Activated T-cell treated with anti-CD3 and anti-CD28 coated beads, Interleukin-2, amount 50 U/mL, for 72 hours (primary cell): ENCODE measurements around the gene ITIH1. TPM values are rescaled to one million over a fixed set of nuclear protein-coding genes. Genes with fewer than 3 reads are reported as not detected.
A peak's percentile ranks its signal among the peaks of the same experiment; 100 is the strongest.

Source experiments
- ATAC-seq, 2 donors: fragments of 150-1000 bp; cut with Tn5 transposase; replicated peaks in 1 of 2; 2 replicates each; pipeline ENCODE4 v1.10.0; 2021; ENCODE audit warnings: moderate library complexity in 2 of 2, mild to moderate bottlenecking in 1 of 2
- DNase-seq, 2 donors: peaks; one replicate each; pipeline ENCODE4 v3.0.0; 2021 to 2022; ENCODE audit warnings: mixed read lengths in 1 of 2
- H3K27ac Mint-ChIP-seq: one replicate; pipeline ENCODE4 v1.8.0; 2022; ENCODE audit warnings: mild to moderate bottlenecking, moderate library complexity, mixed read lengths
- H3K27me3 Mint-ChIP-seq: one replicate; pipeline ENCODE4 v1.8.0; 2022; ENCODE audit warnings: low read depth, mixed read lengths
- H3K36me3 Mint-ChIP-seq, 2 donors: one replicate each; pipeline ENCODE4 v1.8.0; 2022; ENCODE audit warnings: mixed read lengths in 2 of 2, mild to moderate bottlenecking in 1 of 2; ENCODE audit not compliant: insufficient read depth in 2 of 2
- H3K4me1 Mint-ChIP-seq: one replicate; pipeline ENCODE4 v1.8.0; 2022; ENCODE audit warnings: low read depth, mixed read lengths
- H3K4me3 Mint-ChIP-seq, 2 donors: one replicate each; pipeline ENCODE4 v1.8.0; 2022; ENCODE audit warnings: mild to moderate bottlenecking in 2 of 2, mixed read lengths in 2 of 2, moderate library complexity in 2 of 2
- H3K9me3 Mint-ChIP-seq, 2 donors: one replicate each; pipeline ENCODE4 v1.8.0; 2022; ENCODE audit warnings: mixed read lengths in 2 of 2
- total RNA-seq, 2 donors: library from RNA; stranded (reverse); gene quantifications; one replicate each; pipeline ENCODE4 v1.2.3, GENCODE V29; 2022

The ITIH1 gene
- total RNA-seq, 2 donors from 2014 or later, result not detected

GRCh38 chr3:52820736-52821135 lies 43.3 kb downstream of the ITIH1 start:
- peak in 1 of 2 donors; percentile 42 for ATAC-seq
- Mint-ChIP-seq H3K27ac (no peak overlapping the region), H3K4me3 (no peak overlapping the region), H3K4me1 (no peaks in the 10 kb centered on the region), H3K9me3 (no peaks in the 10 kb centered on the region), H3K27me3 (no peaks in the 10 kb centered on the region), H3K36me3 (no peaks in the 10 kb centered on the region)
- peak; percentile 26 to 38 for DNase-seq

GRCh38 chr3:52822363-52822762 lies 45.0 kb downstream of the ITIH1 start:
- Mint-ChIP-seq H3K27ac (no peak overlapping the region), H3K36me3 (no peaks in the 10 kb centered on the region), H3K9me3 (no peaks in the 10 kb centered on the region), H3K4me3 (no peak overlapping the region), H3K27me3 (no peaks in the 10 kb centered on the region), H3K4me1 (no peaks in the 10 kb centered on the region)
- DNase-seq (no peak), ATAC-seq (no peak)

GRCh38 chr3:52824037-52824436 lies 46.6 kb downstream of the ITIH1 start:
- H3K36me3 Mint-ChIP-seq, result no peaks in the 10 kb centered on the region
- ATAC-seq, result no peak

DNA sequence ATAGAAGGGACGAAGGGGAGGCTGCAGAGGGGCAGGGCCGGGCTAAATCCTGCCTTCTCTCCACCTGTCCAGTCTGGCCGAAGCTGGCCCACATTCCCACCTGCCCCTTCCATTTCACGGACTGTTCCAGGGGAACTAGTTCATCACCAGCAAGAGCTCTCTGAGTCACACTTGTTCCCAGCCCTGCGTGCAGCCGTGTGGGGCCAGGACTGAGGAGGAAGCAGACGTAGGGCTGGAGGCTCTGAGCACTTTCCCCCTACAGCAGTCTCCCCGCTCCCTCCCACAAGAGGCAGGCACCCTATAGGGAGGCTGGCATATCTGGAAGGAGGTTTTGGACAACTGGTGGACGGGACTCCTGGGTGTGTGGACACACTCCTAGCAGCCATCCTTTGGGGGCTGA lies 50.0 kb downstream of the ITIH1 start:
- Mint-ChIP-seq H3K36me3 (no peaks in the 10 kb centered on the region), H3K4me3 (no peak overlapping the region), H3K4me1 (peaks cover 8% of the 10 kb centered on the region), H3K9me3 (no peaks in the 10 kb centered on the region), H3K27me3 (no peaks in the 10 kb centered on the region), H3K27ac (no peak overlapping the region)
- ATAC-seq (no peak), DNase-seq (no peak)

More at GRCh38 chr3:52824037-52824436, 46.6 kb downstream of the ITIH1 start:
- Mint-ChIP-seq H3K27me3 (no peaks in the 10 kb centered on the region), H3K4me1 (no peaks in the 10 kb centered on the region), H3K27ac (no peak overlapping the region), H3K9me3 (no peaks in the 10 kb centered on the region), H3K4me3 (no peak overlapping the region)
- no peak for DNase-seq

GRCh38 chr3:52827866-52828376 lies 50.5 kb downstream of the ITIH1 start:
- ATAC-seq (no peak), DNase-seq (no peak)
- H3K27me3 Mint-ChIP-seq, result no peaks in the 10 kb centered on the region
- H3K27ac Mint-ChIP-seq, result no peak overlapping the region
- no peak overlapping the region for H3K4me3 Mint-ChIP-seq
- no peaks in the 10 kb centered on the region for H3K36me3 Mint-ChIP-seq
- no peaks in the 10 kb centered on the region for H3K9me3 Mint-ChIP-seq
- H3K4me1 Mint-ChIP-seq, result peaks cover 8% of the 10 kb centered on the region

DNA sequence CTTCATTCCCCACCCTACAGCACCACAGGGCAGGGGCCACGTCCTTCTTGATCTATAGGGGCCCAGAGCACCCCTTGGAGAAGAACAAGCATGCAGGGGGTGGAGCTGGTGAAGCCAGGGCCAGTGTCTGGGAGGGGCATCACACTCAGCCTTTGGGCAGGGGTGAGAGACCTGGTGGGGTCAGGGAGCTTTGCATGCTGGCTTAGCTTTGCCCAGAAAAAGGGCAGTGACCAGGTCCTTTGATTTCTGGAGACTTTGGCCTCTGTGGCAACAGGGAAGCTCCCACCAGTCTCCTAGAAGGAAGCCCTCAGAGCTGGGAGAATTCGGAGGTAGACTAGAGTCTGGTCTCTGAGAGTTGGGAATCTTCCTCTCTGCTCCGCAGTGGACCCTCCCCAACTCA lies 52.1 kb downstream of the ITIH1 start:
- no peak overlapping the region for H3K4me3 Mint-ChIP-seq
- H3K9me3 Mint-ChIP-seq, result no peaks in the 10 kb centered on the region
- ATAC-seq (no peak), DNase-seq (no peak)
- no peak overlapping the region for H3K27ac Mint-ChIP-seq
- no peaks in the 10 kb centered on the region for H3K36me3 Mint-ChIP-seq
- H3K27me3 Mint-ChIP-seq, result no peaks in the 10 kb centered on the region
- peaks cover 8% of the 10 kb centered on the region for H3K4me1 Mint-ChIP-seq

DNA sequence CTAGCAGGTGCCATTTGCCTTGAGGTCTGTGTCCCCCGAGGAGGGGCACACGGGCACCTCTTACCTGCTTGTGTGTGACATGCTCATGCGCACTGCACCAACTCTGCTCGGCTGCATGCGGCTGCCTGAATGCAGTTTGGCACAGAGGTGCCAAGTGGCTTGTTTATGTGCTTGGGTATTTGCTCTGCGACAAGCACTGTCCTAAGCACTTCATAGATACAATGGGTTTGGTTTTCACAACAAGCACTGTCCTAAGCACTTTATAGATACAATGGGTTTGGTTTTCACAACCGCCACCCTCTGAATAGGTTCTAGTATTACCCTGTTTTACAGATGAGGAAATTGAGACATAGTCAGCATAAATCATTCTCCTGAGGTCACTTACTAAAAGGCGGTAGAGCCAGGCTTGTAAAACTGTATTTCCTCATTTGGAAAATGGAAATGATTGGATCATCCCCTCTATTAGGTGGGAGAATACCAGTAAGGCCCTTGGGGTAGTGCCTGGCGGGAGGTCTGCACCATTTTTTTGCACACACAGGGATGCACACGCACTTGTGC lies 52.6 kb downstream of the ITIH1 start:
- H3K27ac Mint-ChIP-seq, result no peak overlapping the region
- no peak overlapping the region for H3K4me3 Mint-ChIP-seq
- ATAC-seq (no peak), DNase-seq (no peak)
- H3K9me3 Mint-ChIP-seq, result no peaks in the 10 kb centered on the region
- H3K27me3 Mint-ChIP-seq, result no peaks in the 10 kb centered on the region
- no peaks in the 10 kb centered on the region for H3K36me3 Mint-ChIP-seq
- peaks cover 8% of the 10 kb centered on the region for H3K4me1 Mint-ChIP-seq

DNA sequence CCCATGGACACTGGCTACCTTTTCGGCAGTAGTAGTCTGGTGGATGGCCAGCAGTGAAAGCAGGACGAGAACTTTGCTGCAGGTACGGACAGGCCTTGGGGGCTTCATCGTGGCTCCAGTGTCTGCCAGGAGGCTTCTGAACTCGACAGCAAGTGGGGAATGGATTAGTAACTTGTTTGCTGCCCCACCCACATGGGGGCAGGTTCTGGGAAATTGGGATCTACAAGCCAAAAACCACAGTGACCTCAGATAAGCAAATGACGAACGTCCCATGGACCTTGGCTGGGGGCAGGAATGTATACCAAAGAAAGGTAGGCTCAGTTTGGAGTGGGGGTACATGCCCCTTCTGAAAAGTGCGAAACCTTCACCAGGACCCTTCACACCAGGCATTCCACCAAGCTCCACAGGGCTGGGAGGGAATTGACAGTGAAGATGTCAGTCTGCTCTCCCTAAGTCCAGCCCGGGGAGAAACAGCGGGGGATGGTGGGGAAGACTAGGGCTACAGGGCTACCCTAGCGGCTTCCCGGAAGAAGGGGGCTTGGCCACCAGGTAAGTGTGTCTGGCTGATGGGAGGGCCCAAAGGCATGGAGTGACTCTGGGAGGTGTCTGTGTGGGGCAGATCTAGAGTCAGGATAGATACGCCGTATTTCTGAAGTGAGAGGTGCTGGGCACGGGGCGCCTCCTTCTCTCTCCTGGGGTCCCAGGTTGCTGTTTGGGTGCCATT lies 53.3 kb downstream of the ITIH1 start, which contains the start of gene ITIH4:
Gene ITIH4 (minus strand): TSS at position 138 of the 724 bp plus-strand sequence. CDS start 30 bp downstream, at position 108.
- H3K36me3 Mint-ChIP-seq, result no peaks in the 10 kb centered on the region
- ATAC-seq, result no peak
- peaks cover 8% of the 10 kb centered on the region for H3K4me1 Mint-ChIP-seq
- no peak within 1 kb of the TSS for H3K4me3 Mint-ChIP-seq
- H3K9me3 Mint-ChIP-seq, result no peaks in the 10 kb centered on the region
- DNase-seq, result no peak
- no peaks in the 10 kb centered on the region for H3K27me3 Mint-ChIP-seq
- no peak within 1 kb of the TSS for H3K27ac Mint-ChIP-seq

DNA sequence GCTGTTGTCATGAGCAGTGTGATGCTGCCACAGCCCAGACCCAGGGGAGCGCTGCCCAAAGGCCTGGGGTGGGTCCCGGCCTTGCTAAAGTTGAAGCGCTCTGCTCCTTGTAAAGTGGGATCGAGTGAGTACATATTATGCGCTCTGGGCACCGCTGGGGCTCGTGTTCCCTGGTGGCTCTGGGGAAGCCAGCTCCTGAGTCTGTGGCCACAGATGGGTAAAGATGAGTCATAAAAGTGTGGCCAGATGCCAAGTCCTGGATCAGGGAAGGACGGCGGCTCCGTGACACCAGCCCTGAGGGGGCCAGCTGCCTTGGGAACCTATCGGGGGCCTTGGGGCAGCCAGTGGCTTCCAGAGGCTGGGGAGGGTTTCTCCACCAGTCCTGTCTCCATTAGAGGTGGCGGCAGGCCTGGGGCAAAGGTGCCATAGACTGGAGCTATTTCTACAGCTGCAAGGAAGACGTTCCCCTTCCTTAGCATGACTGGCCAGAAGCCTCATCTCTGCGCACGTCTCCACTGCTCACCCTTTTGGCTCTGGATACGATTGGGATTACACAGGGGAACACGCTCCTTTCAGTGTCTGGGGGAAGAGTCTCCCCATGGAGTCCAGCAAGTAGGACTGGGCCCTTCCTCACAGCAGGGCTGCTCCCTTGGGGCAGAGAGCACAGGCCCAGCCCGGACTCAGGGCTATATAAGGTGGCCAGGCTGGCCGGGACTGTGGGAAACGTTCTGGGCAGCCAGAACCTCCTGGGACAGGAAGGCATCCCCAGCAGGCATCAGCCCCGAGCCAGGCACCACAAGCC lies 54.3 kb downstream of the ITIH1 start:
- no peak overlapping the region for H3K4me3 Mint-ChIP-seq
- no peak overlapping the region for H3K27ac Mint-ChIP-seq
- no peaks in the 10 kb centered on the region for H3K27me3 Mint-ChIP-seq
- no peaks in the 10 kb centered on the region for H3K36me3 Mint-ChIP-seq
- DNase-seq (no peak), ATAC-seq (no peak)
- no peaks in the 10 kb centered on the region for H3K9me3 Mint-ChIP-seq
- peaks cover 8% of the 10 kb centered on the region for H3K4me1 Mint-ChIP-seq

DNA sequence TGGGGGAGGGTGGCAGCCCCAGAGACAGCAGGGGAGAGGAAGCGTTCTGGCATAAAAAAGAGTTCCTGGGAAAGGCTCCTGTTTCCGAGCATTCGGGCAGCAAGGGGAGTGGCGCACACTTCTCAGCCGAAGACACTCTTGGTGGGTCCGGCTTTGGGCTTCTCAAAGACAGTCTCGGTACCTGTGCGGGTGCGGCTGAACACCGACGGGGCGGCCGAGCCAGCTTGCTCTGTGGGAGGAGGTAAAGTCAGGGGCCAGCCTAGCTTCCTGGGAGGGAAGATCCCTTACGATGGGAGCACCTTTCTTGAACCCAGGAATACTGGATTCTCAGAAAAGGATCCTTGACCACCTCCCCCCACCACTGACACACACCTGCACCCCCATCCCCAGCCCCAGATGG lies 55.8 kb downstream of the ITIH1 start:
- Mint-ChIP-seq H3K4me3 (no peak overlapping the region), H3K36me3 (no peaks in the 10 kb centered on the region), H3K27ac (no peak overlapping the region), H3K27me3 (no peaks in the 10 kb centered on the region), H3K4me1 (peaks cover 13% of the 10 kb centered on the region), H3K9me3 (no peaks in the 10 kb centered on the region)
- DNase-seq (no peak), ATAC-seq (no peak)

GRCh38 chr3:52834871-52835501 lies 57.6 kb downstream of the ITIH1 start, which contains the start of gene MUSTN1:
Gene MUSTN1 (minus strand): TSS chr3:52835019. CDS start chr3:52834948, 71 bp downstream.
- ATAC-seq (no peak), DNase-seq (no peak)
- Mint-ChIP-seq H3K4me1 (peaks cover 22% of the 10 kb centered on the region), H3K27ac (no peak within 1 kb of the TSS), H3K9me3 (no peaks in the 10 kb centered on the region), H3K27me3 (no peaks in the 10 kb centered on the region), H3K36me3 (no peaks in the 10 kb centered on the region), H3K4me3 (no peak within 1 kb of the TSS)

- Mint-ChIP-seq H3K27me3 (no peaks in the 10 kb centered on the region), H3K4me1 (peaks cover 19% of the 10 kb centered on the region), H3K9me3 (no peaks in the 10 kb centered on the region), H3K4me3 (no peak overlapping the region), H3K36me3 (peaks cover 0 to 2% of the 10 kb centered on the region in 2 donors), H3K27ac (no peak overlapping the region)
- DNase-seq, result no peak
- no peak for ATAC-seq
Observed at GRCh38 chr3:52835766-52836470, 58.5 kb downstream of the ITIH1 start.
